HG03571 (cell line): ENCODE data around the gene ARMC10.
"Not testable (repeated sequence)": the region's sequence is repeated elsewhere in the genome, so short reads cannot be mapped to it uniquely, and the experiment has no call there.

Source experiments
- ATAC-seq: cut with Tn5 transposase; IDR thresholded peaks from one replicate; pipeline ENCODE4 v1.9.1; 2021; ENCODE audit not compliant: unreplicated experiment

The ARMC10 gene

DNA sequence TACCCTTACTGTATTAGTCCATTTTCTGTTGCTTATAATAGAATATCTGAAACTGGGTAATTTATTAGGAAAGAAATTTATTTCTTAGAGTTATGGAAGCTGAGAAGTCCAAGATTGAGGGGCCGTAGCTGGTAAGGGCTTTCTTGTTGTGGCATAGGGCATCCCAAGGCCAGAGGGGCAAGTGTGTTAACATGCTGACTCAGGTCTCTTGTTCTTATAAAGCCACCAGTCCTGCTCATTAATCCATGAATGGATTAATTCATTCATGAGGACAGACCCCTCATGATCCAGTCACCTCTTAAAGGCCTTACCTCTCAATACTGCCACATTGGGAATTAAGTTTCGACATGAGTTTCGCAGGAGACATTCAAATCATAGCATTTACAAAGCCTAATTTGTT lies 2.4 kb downstream of the ARMC10 start:
- ATAC-seq: no peak

DNA sequence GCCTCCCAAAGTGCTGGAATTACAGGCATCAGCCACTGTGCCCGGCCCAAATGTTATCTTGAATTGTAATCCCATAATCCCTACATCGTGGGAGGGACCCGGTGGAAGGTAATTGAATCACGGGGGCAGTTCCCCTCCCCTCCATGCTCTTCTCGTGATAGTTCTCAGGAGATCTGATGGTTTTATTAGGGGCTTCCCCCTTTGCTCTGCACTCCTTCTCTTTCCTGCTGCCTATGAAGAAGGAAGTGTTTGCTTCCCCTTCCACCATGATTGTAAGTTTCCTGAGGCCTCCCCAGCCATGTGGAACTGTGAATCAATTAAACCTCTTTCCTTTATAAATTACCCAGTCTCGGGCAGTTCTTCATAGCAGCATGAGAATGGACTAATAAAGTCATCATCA lies 3.3 kb downstream of the ARMC10 start:
- not testable (repeated sequence) for ATAC-seq

GRCh38 chr7:103079836-103080235 lies 4.9 kb downstream of the ARMC10 start:
- no peak for ATAC-seq

GRCh38 chr7:103080923-103081322 lies 6.0 kb downstream of the ARMC10 start:
- no peak for ATAC-seq

GRCh38 chr7:103082497-103082896 lies 7.6 kb downstream of the ARMC10 start:
- ATAC-seq: no peak

- ATAC-seq: no peak
Measured at GRCh38 chr7:103083210-103083609, 8.3 kb downstream of the ARMC10 start.

GRCh38 chr7:103092321-103092720 lies 17.4 kb downstream of the ARMC10 start:
- not testable (repeated sequence) for ATAC-seq

GRCh38 chr7:103093429-103093828 lies 18.5 kb downstream of the ARMC10 start:
- no peak for ATAC-seq

- no peak for ATAC-seq
Measured at GRCh38 chr7:103094102-103094501, 19.2 kb downstream of the ARMC10 start.

- ATAC-seq: not testable (repeated sequence)
Measured at GRCh38 chr7:103095558-103095957, 20.6 kb downstream of the ARMC10 start.

DNA sequence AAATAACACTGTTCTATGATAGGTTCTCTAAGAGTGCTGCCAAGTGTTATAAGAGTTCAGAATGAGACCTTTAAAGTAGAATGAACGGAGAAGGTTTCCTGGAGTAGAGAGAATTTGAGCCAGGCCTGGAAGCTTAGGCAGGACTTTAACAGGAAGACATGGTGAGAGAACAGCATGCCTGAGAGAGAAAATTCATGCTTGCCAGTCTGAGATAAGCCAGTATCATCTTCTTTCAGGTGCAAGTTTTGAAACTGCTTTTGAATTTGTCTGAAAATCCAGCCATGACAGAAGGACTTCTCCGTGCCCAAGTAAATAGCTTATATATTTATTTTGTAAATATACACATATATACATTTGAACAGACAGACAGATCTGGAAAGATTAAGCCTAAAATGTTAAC lies 22.1 kb downstream of the ARMC10 start:
- ATAC-seq: no peak

- ATAC-seq: no peak
Measured at GRCh38 chr7:103100348-103100747, 25.4 kb downstream of the ARMC10 start.

DNA sequence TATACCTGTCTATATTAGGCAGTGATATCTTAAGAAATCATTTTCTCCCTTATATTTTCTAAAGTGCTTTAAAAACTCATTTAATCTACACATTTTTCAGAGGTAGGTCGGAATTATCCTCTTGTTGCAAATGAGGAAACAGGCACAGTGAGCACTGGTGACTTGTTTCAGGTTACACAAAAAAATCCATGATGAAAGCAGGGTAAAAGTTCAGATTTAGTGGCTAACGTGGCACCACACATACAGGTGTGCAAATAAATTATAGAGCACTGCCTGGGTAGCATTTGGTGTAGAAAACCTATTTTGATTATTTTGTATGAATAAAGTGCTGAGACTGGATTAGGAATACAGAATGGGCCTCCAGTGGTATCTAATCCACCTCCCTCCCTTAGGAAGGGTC lies 26.6 kb downstream of the ARMC10 start:
- ATAC-seq: no peak

DNA sequence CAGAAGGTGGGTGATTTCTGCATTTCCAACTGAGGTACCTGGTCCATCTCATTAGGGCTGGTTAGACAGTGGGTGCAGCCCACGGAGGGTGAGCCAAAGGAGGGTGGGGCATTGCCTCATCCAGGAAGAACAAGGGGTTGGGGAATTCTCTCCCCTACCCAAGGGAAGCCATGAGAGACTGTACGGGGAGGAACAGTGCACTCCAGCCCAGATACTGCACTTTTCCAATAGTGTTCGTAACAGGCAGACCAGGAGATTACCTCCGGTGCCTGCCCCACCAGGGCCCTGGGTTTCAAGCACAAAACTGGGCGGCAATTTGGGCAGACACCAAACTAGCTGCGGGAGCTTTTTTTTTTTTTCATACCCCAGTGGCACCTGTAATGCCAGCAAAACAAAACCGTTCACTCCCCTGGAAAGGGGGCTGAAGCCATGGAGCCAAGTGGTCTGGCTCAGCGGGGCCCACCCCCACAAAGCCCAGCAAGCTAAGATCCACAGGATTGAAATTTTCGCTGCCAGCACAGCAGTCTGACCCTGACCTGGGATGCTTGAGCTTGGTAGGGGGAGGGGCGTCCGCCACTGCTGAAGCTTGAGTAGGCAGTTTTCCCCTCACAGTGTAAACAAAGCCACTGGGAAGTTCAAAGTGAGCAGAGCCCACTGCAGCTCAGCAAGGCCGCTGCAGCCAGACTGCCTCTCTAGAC lies 31.2 kb downstream of the ARMC10 start:
- no peak for ATAC-seq

DNA sequence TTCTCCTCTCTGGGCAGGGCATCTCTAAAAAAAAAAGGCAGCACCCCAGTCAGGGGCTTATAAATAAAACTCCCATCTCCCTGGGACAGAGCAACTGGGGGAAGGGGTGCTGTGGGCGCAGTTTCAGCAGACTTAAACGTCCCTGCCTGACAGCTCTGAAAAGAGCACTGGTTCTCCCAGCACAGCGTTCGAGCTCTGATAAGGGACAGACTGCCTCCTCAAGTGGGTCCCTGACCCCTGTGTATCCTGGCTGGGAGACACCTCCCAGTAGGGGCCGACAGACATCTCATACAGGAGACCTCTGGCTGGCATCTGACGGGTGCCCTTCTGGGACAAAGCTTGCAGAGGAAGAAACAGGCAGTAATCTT lies 31.7 kb downstream of the ARMC10 start:
- ATAC-seq: not testable (repeated sequence)

GRCh38 chr7:103113164-103113563 lies 38.2 kb downstream of the ARMC10 start:
- no peak for ATAC-seq

GRCh38 chr7:103114576-103115008 lies 39.7 kb downstream of the ARMC10 start:
- ATAC-seq: no peak

DNA sequence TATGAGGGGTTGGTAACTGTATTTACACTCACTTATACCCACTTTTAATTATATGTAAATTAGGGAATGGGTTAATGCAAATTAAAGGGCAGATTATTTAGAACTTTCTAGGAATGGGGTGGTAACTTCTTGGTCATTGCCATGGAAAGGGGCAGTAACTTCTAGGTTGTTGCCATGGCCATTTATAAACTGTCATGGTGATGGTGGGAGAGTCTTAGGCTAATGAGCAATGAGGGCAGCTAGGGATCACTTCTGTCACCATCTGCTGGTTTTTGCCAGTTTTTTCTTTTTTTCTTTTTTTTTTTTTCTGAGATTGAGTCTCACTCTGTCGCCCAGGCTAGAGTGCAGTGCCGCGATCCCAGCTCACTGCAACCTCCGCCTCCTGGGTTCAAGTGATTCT lies 40.8 kb downstream of the ARMC10 start:
- ATAC-seq: no peak

DNA sequence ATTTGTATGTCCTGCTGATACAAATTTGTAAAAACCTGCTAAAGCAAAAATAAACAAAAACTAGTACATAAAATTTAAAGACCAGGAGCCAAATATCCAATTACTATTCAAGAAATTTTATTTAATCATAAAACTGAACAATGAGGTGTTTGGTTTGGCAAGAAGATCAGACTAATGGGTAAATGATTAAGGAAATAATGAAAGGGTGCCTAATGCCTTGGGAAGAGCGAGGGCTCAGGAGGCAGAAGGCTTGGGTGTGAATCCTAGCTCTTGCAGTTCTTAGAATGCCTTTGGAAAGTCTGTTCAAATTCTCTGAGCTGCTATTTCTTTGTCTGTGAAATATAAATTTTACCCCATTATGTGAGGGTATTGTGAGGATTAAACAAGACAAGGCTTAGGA lies 41.6 kb downstream of the ARMC10 start:
- no peak for ATAC-seq

DNA sequence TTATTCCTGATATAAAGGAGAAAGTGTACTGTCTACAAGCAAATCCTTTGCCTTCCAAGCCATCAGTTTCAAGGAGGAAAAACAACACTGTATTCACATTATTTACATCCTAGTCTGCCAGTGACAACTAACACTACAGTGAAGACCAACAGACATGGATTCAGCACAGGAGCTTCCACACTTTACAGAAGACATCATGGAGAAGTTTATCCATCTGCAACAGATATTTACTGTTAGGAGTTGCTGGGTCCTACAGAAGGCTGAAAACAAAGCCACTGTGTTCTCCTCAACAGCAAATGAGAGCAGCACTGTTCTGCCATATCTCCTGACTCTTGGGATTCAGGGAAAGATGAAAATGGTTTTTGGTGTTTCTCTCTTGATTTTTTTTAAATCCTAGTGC lies 42.1 kb downstream of the ARMC10 start:
- no peak for ATAC-seq

- ATAC-seq: no peak
Measured at GRCh38 chr7:103117465-103117864, 42.5 kb downstream of the ARMC10 start.

DNA sequence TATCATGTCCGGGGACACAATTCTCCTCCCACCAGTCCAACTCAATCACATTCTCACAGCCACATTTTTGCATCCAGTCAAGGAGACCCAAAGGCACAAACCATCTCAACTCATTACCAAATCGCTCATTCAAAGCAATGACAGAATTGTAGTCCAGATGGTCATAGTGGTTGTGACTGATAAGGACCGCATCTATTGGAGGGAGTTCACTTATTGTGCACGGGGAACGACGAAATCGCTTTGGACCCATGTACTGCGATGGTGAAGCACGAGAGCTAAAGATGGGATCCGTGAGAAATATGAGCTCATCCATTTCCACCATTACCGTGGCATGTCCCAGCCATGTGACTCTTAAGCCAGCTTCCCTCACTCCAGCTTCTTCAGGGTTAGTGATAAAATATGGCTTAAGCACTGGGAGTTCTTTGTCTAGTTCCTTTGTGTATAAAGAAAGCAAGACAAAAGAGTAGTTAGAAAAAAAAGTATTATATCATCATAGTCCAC lies 44.9 kb downstream of the ARMC10 start:
- ATAC-seq: no peak

DNA sequence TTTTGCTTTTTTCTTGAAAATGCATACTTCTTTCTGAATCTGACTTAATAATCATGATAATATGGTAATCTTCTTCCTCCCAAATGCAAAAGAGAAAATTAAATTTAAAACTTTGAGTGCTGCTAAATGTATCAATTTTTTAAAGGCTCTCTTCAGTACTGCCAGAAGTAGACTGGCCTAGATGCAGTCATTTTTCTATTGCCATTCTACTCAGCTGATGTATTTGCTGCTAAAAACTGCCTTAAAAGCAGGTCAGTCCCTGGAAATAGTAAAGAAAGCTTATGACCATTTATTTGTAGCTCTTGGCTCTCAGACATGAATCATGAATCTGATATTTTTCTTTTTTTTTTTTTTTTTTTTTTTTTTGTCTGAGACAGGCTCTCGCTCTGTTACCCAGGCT lies 45.4 kb downstream of the ARMC10 start:
- ATAC-seq: no peak
